Measurements from ENCODE around the gene TAF4.

GRCh38 chr20:62051546-62052255 lies 14.0 kb downstream of the TAF4 start:
- no peak for TF ChIP-seq CTCF (IDR thresholded peaks at IDR 0.05)
- no peak for TF ChIP-seq POLR2A (IDR thresholded peaks at IDR 0.05)
